ENCODE data around the gene GOLGA8B. TPM values are rescaled to one million over a fixed set of nuclear protein-coding genes. Genes with fewer than 3 reads are reported as not detected.
A peak's percentile ranks its signal among the peaks of the same experiment; 100 is the strongest.
"Not testable (repeated sequence)": the region's sequence is repeated elsewhere in the genome, so short reads cannot be mapped to it uniquely, and the experiment has no call there.

Gene GOLGA8B
- total RNA-seq, 2 experiments from 2014 or later: 244 to 247 TPM

GRCh38 chr15:34584330-34584668 is 848 bp upstream of the GOLGA8B start:
- DNase-seq (no peak), ATAC-seq (ENCODE audit: poor library complexity) (no peak)
- Mint-ChIP-seq H3K27ac (peak overlapping the region; percentile 42), H3K36me3 (ENCODE audit: low read depth) (peaks cover 12% of the 10 kb centered on the region), H3K4me3 (peak overlapping the region; percentile 94), H3K27me3 (peaks cover 17% of the 10 kb centered on the region), H3K9me3 (no peaks in the 10 kb centered on the region), H3K4me1 (ENCODE audit: low read depth) (peaks cover 34% of the 10 kb centered on the region)
- H3K36me3 ChIP-seq (ENCODE audit: insufficient read depth, low read length): no peaks in the 10 kb centered on the region
- ChIA-PET CTCF (no interaction called here), POLR2A (interaction anchor here (1.6 to 2.1 kb wide), 3 partner anchors 25 to 217 kb away, joined by 6 to 14 read pairs (median 12); partner anchors contain the start of genes GOLGA8A and LPCAT4)
- H3K27ac ChIP-seq (ENCODE audit: low read depth in 1 of 2, low read length in 2 of 2): no peak overlapping the region
- TF ChIP-seq, protein P1, sequence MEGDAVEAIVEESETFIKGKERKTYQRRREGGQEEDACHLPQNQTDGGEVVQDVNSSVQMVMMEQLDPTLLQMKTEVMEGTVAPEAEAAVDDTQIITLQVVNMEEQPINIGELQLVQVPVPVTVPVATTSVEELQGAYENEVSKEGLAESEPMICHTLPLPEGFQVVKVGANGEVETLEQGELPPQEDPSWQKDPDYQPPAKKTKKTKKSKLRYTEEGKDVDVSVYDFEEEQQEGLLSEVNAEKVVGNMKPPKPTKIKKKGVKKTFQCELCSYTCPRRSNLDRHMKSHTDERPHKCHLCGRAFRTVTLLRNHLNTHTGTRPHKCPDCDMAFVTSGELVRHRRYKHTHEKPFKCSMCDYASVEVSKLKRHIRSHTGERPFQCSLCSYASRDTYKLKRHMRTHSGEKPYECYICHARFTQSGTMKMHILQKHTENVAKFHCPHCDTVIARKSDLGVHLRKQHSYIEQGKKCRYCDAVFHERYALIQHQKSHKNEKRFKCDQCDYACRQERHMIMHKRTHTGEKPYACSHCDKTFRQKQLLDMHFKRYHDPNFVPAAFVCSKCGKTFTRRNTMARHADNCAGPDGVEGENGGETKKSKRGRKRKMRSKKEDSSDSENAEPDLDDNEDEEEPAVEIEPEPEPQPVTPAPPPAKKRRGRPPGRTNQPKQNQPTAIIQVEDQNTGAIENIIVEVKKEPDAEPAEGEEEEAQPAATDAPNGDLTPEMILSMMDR (IDR thresholded peaks at IDR 0.05): no peak
- no peaks in the 10 kb centered on the region for H3K9me3 ChIP-seq (ENCODE audit: control insufficient read depth in 1 of 2, insufficient read depth in 1 of 2, low read length in 2 of 2)
- peak overlapping the region; percentile 79 for H3K4me3 ChIP-seq (ENCODE audit: low read length)
- peaks cover 32% of the 10 kb centered on the region for H3K4me1 ChIP-seq (ENCODE audit: insufficient read depth, low read length)
- intact Hi-C loops (cut with DNase I, micrococcal nuclease): loop anchor here (2.0 to 5.0 kb wide), 2 partner anchors 241 to 357 kb away; partner anchors contain the start of genes EMC4 (in 1 of the 2), NOP10 (in 1 of the 2) and NUTM1 (in 1 of the 2)
- H3K27me3 ChIP-seq (ENCODE audit: control insufficient read depth in 1 of 2, insufficient read depth in 2 of 2, low read length in 2 of 2): no peaks in the 10 kb centered on the region

DNA sequence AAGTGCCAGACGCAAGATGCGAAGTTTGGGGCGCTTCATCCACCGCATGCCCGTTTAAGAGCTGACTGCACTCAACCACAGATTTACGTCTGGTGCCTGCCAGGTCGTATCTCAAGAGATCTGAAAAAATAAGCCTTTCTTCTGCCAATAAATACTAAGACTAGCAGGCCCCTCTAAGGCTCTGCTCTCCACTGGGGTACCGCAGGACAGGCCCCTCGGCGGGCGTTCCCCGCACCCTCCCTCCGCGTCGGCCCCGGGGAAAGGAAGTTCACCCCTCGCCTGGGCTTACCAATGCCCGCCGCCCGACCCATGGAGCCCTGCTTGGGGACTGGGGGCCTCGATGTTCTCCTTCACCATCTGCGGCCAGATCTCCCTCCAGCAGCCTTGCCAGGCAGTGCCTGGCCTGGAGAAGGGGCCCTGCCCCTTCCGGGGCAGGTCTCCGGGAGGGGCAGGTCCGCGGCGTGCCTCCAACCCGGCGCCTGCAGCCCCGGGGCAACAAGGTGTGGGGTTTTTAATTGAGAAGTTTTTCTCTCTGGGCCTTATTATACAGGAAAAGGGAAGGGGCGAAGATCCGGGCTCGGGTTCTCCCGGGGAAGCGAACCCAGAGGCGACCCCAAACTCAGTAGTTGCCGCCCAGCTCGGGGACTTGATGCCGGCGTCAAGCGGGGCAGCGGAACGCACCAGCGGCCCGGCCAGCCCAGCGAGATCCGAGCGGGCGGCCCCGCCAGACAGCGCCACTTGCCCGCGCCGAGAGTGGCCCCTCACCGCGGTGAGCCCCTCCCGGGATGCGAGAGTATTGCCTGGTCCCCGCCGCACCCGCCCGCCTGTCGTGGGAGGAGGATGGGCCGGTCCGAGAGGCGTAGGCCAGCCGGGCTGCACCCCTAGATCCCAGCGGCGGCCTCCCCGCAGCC is 735 bp downstream of the GOLGA8B start:
- no peaks in the 10 kb centered on the region for H3K27me3 ChIP-seq (ENCODE audit: control insufficient read depth in 1 of 2, insufficient read depth in 2 of 2, low read length in 2 of 2)
- H3K36me3 ChIP-seq (ENCODE audit: insufficient read depth, low read length): no peaks in the 10 kb centered on the region
- intact Hi-C loops (cut with DNase I, micrococcal nuclease): loop anchor here in 1 of 2 experiments (5.0 kb wide), 1 partner anchor 355 kb away; the partner anchor contains the start of gene EMC4
- H3K4me3 ChIP-seq (ENCODE audit: low read length): peak overlapping the region; percentile 79
- Mint-ChIP-seq H3K4me1 (ENCODE audit: low read depth) (peaks cover 43% of the 10 kb centered on the region), H3K27me3 (peaks cover 11% of the 10 kb centered on the region), H3K27ac (peak overlapping the region; percentile 70), H3K9me3 (no peaks in the 10 kb centered on the region), H3K36me3 (ENCODE audit: low read depth) (peaks cover 12% of the 10 kb centered on the region), H3K4me3 (peak overlapping the region; percentile 89)
- peak overlapping the region in 1 of 2 donors; percentile 13 for H3K27ac ChIP-seq (ENCODE audit: low read depth in 1 of 2, low read length in 2 of 2)
- peaks cover 35% of the 10 kb centered on the region for H3K4me1 ChIP-seq (ENCODE audit: insufficient read depth, low read length)
- no peaks in the 10 kb centered on the region for H3K9me3 ChIP-seq (ENCODE audit: control insufficient read depth in 1 of 2, insufficient read depth in 1 of 2, low read length in 2 of 2)
- POLR2A ChIA-PET: interaction anchor here (0.9 to 2.1 kb wide), 9 partner anchors 27 to 544 kb away, joined by 3 to 14 read pairs (median 6); partner anchors contain the start of genes AVEN, EMC7, GOLGA8A and KATNBL1
- TF ChIP-seq, protein P1 (IDR thresholded peaks at IDR 0.05): no peak
- ATAC-seq (ENCODE audit: poor library complexity) (peak; percentile 28), DNase-seq (peak in 11 of 14 experiments; percentile 12 to 63 (median 30))
- CTCF ChIA-PET: interaction anchor here (1.2 kb wide), 1 partner anchor 342 kb away, joined by 3 read pairs; no protein-coding TSS in a partner anchor

GRCh38 chr15:34581687-34582460 is 1.6 kb downstream of the GOLGA8B start:
- ATAC-seq (ENCODE audit: poor library complexity); H3K27me3 ChIP-seq (ENCODE audit: control insufficient read depth in 1 of 2, insufficient read depth in 2 of 2, low read length in 2 of 2); DNase-seq; H3K9me3 ChIP-seq (ENCODE audit: control insufficient read depth in 1 of 2, insufficient read depth in 1 of 2, low read length in 2 of 2); H3K9me3 Mint-ChIP-seq; CTCF ChIA-PET; POLR2A ChIA-PET; H3K27ac ChIP-seq (ENCODE audit: low read depth in 1 of 2, low read length in 2 of 2); H3K36me3 ChIP-seq (ENCODE audit: insufficient read depth, low read length): not testable (repeated sequence)
- Mint-ChIP-seq H3K27ac (peak overlapping the region; percentile 70), H3K27me3 (peaks cover 10% of the 10 kb centered on the region), H3K4me1 (ENCODE audit: low read depth) (peaks cover 43% of the 10 kb centered on the region), H3K4me3 (peak overlapping the region; percentile 89), H3K36me3 (ENCODE audit: low read depth) (peaks cover 12% of the 10 kb centered on the region)
- Histone ChIP-seq H3K4me3 (ENCODE audit: low read length) (peak overlapping the region; percentile 79), H3K4me1 (ENCODE audit: insufficient read depth, low read length) (peaks cover 35% of the 10 kb centered on the region)
- intact Hi-C loops (cut with DNase I, micrococcal nuclease): loop anchor here in 1 of 2 experiments (5.0 kb wide), 1 partner anchor 355 kb away; the partner anchor contains the start of gene EMC4

All from CD4-positive, alpha-beta T cell (primary cell).